Measurements from ENCODE around the gene INPP5A.

The INPP5A gene

GRCh38 chr10:132711613-132712121, 174.1 kb downstream of the INPP5A start:
- no peak for DNase-seq

- no peak for DNase-seq
Observed at GRCh38 chr10:132712291-132712690, 174.7 kb downstream of the INPP5A start.

- no peak for DNase-seq
Observed at GRCh38 chr10:132712743-132713142, 175.2 kb downstream of the INPP5A start.

- DNase-seq, result no peak
Observed at GRCh38 chr10:132713421-132714095, 176.0 kb downstream of the INPP5A start.

- DNase-seq, result no peak
Observed at GRCh38 chr10:132714096-132714985, 176.8 kb downstream of the INPP5A start.

GRCh38 chr10:132714986-132715775, 177.6 kb downstream of the INPP5A start:
- no peak for DNase-seq

GRCh38 chr10:132715776-132716680, 178.4 kb downstream of the INPP5A start:
- no peak for DNase-seq

GRCh38 chr10:132716691-132717490, 179.3 kb downstream of the INPP5A start:
- DNase-seq, result no peak

GRCh38 chr10:132721725-132722124, 184.1 kb downstream of the INPP5A start:
- DNase-seq, result no peak

GRCh38 chr10:132722394-132723329, 185.1 kb downstream of the INPP5A start:
- no peak for DNase-seq

GRCh38 chr10:132723330-132723970, 185.9 kb downstream of the INPP5A start:
- no peak for DNase-seq

GRCh38 chr10:132724446-132724845, 186.9 kb downstream of the INPP5A start:
- no peak for DNase-seq

- DNase-seq, result no peak
Observed at GRCh38 chr10:132725202-132725601, 187.6 kb downstream of the INPP5A start.

- DNase-seq, result no peak
Observed at GRCh38 chr10:132726194-132726593, 188.6 kb downstream of the INPP5A start.

- DNase-seq, result no peak
Observed at GRCh38 chr10:132726951-132727350, 189.4 kb downstream of the INPP5A start.

GRCh38 chr10:132727411-132727810, 189.8 kb downstream of the INPP5A start:
- no peak for DNase-seq

GRCh38 chr10:132728321-132728720, 190.7 kb downstream of the INPP5A start:
- DNase-seq, result no peak

- no peak for DNase-seq
Observed at GRCh38 chr10:132728741-132729140, 191.2 kb downstream of the INPP5A start.

GRCh38 chr10:132729810-132730572, 192.4 kb downstream of the INPP5A start:
- DNase-seq, result no peak

Measured in NCI-H526 treated with DMSO at 0.1 percent for 48 hours (cell line).